Nephron (organoid): ENCODE results near the gene ICE2.

Experiments
- H3K27ac Mint-ChIP-seq, 3 experiments: 2 replicates each; pipeline ENCODE4 v1.8.0; 2020; ENCODE audit warnings: mixed read lengths in 3 of 3, mild to moderate bottlenecking in 2 of 3, moderate library complexity in 1 of 3
- H3K27me3 Mint-ChIP-seq: 2 replicates; pipeline ENCODE4 v1.8.0; 2021; ENCODE audit warnings: low read depth, mild to moderate bottlenecking, moderate library complexity, mixed read lengths
- H3K36me3 Mint-ChIP-seq: 2 replicates; pipeline ENCODE4 v1.8.0; 2020; ENCODE audit warnings: low read depth, mixed read lengths
- H3K4me1 Mint-ChIP-seq: 2 replicates; pipeline ENCODE4 v1.8.0; 2020; ENCODE audit warnings: mixed read lengths
- H3K4me3 Mint-ChIP-seq, 3 experiments: 2 replicates each; pipeline ENCODE4 v1.8.0; 2020; ENCODE audit warnings: mild to moderate bottlenecking in 3 of 3, mixed read lengths in 3 of 3, moderate library complexity in 2 of 3
- H3K9me3 Mint-ChIP-seq: 2 replicates; pipeline ENCODE4 v1.8.0; 2020; ENCODE audit warnings: mixed read lengths
- TF ChIP-seq, protein P1 (sequence below), 3 experiments: fragments of 200-600 bp; sonication (generic); IDR thresholded peaks; one replicate each; pipeline ENCODE4 v1.5.0; 2021; ENCODE audit warnings: antibody characterized with exemption in 3 of 3; ENCODE audit not compliant: unreplicated experiment in 3 of 3

ICE2 gene

DNA sequence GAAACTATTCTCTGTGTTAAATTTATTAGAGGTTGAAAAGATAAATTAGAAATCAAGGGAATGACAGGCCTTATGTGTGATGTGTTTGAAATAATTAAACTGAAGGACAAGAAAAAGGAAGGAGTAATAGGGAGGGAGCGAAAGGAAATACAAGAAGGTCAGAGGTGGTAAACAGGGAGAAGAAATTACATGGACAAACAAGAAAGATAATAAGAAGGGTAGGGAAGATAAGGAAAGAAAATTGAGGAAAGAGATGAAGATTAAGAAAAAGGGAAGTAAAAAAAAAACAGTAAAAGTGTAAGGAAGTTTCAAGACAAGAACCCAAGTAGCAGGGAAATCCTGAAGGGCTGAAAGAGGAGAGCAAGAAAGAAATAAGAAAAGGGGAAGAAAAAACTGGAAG lies 54.9 kb downstream of the ICE2 start:
- TF ChIP-seq, protein P1, sequence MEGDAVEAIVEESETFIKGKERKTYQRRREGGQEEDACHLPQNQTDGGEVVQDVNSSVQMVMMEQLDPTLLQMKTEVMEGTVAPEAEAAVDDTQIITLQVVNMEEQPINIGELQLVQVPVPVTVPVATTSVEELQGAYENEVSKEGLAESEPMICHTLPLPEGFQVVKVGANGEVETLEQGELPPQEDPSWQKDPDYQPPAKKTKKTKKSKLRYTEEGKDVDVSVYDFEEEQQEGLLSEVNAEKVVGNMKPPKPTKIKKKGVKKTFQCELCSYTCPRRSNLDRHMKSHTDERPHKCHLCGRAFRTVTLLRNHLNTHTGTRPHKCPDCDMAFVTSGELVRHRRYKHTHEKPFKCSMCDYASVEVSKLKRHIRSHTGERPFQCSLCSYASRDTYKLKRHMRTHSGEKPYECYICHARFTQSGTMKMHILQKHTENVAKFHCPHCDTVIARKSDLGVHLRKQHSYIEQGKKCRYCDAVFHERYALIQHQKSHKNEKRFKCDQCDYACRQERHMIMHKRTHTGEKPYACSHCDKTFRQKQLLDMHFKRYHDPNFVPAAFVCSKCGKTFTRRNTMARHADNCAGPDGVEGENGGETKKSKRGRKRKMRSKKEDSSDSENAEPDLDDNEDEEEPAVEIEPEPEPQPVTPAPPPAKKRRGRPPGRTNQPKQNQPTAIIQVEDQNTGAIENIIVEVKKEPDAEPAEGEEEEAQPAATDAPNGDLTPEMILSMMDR (IDR thresholded peaks at IDR 0.05; ENCODE audit: unreplicated experiment in 3 of 3): no peak
- Mint-ChIP-seq H3K4me3 (peak overlapping the region in 2 of 3 experiments; percentile 28 to 46), H3K36me3 (peaks cover 20% of the 10 kb centered on the region), H3K27me3 (no peaks in the 10 kb centered on the region), H3K4me1 (peaks cover 48% of the 10 kb centered on the region), H3K9me3 (no peaks in the 10 kb centered on the region), H3K27ac (peak overlapping the region; percentile 81 to 96 (median 96))

DNA sequence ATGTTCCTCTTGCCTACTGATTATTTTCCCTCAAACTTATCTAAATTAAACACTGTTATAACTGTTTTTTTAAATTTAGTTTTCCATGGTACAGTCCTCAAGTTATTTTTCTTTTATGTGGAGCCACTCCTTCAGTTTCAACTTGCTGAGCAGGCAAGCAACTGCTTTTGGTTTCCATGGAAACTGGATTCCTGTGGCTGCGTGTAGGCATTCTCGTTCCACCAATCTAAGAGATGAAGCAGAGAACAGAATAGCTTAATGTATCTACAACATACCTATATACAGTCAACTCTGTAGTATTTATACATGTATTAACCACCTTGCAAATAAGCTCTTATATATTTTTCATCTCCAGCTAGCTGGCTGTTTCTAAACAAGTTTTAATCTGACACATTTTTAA lies 55.4 kb downstream of the ICE2 start:
- peak overlapping the region in 2 of 3 experiments; percentile 2 to 46 for H3K4me3 Mint-ChIP-seq
- TF ChIP-seq, protein P1 (IDR thresholded peaks at IDR 0.05; ENCODE audit: unreplicated experiment in 3 of 3): no peak
- H3K36me3 Mint-ChIP-seq: peaks cover 20% of the 10 kb centered on the region
- peaks cover 48% of the 10 kb centered on the region for H3K4me1 Mint-ChIP-seq
- H3K27me3 Mint-ChIP-seq: no peaks in the 10 kb centered on the region
- H3K27ac Mint-ChIP-seq: peak overlapping the region; percentile 81 to 96 (median 96)
- H3K9me3 Mint-ChIP-seq: no peaks in the 10 kb centered on the region

DNA sequence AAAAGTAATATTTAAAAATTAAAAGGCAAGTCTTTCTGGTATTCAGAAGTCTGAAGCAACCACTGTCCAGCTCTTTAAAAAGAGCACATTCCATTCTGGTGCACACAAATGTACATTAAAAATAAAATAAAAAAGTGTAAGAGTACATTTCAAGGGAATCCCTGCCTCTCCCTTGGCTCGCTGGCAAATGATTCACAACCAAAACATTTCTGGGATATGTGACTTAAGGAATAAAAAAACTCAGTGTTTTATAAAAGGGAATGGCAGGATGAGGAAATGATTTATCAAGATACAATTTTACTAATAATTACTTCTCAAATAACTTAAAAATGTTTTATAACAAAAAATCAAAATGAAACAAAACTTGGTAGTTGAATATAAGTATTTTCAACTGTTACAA lies 57.4 kb downstream of the ICE2 start:
- TF ChIP-seq, protein P1 (IDR thresholded peaks at IDR 0.05; ENCODE audit: unreplicated experiment in 3 of 3): no peak
- peaks cover 15% of the 10 kb centered on the region for H3K36me3 Mint-ChIP-seq
- H3K27ac Mint-ChIP-seq: peak overlapping the region in 1 of 3 experiments; percentile 22
- H3K4me1 Mint-ChIP-seq: peaks cover 47% of the 10 kb centered on the region
- no peaks in the 10 kb centered on the region for H3K27me3 Mint-ChIP-seq
- H3K4me3 Mint-ChIP-seq: no peak overlapping the region
- no peaks in the 10 kb centered on the region for H3K9me3 Mint-ChIP-seq

DNA sequence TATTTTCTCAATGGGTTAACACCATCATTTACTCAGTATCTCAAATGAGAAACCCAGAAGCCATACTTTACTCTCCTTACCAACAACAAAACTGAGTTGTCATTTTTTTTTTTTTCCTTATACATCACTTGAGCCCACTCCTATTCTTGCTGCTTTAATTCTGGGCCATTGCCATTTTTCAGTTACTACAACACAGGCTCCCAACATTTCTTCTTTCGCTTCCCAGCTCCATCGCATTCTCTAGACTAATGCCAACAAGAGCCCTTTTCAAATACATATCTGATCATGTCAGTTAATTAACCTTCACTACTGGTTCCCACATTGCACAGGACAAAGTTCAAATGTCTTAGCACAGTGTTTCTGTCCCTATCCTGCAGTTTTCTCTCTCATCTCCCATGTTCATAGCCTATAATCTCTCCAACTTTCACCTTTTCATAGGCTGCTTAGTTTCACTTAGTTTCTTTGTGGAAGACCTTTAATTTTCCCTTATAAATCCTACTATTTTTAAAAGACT lies 58.7 kb downstream of the ICE2 start:
- TF ChIP-seq, protein P1 (IDR thresholded peaks at IDR 0.05; ENCODE audit: unreplicated experiment in 3 of 3): no peak
- Mint-ChIP-seq H3K4me3 (no peak overlapping the region), H3K9me3 (no peaks in the 10 kb centered on the region), H3K27ac (peak overlapping the region; percentile 16 to 61 (median 57)), H3K27me3 (no peaks in the 10 kb centered on the region), H3K4me1 (peaks cover 42% of the 10 kb centered on the region), H3K36me3 (peaks cover 15% of the 10 kb centered on the region)

DNA sequence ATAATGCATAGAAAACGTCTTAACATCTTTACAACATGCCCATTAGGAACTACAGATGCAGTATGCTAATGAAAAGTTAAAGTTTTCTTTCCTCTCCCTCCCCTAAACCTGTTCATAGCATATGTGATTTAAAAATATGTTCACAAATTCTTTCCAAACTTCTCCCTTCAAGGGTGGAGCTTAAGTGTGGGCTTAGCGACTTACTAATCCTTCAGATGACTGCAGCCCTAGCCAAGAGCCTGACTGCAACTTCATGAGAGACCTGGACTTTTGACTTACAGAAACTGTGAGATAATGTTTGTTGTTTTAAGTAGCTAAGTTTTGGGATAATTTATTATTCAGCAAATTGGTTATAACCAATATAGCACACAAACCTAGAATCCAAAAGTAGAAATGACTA lies 59.2 kb downstream of the ICE2 start:
- peak overlapping the region; percentile 4 to 67 (median 16) for H3K27ac Mint-ChIP-seq
- TF ChIP-seq, protein P1 (IDR thresholded peaks at IDR 0.05; ENCODE audit: unreplicated experiment in 3 of 3): no peak
- H3K4me3 Mint-ChIP-seq: no peak overlapping the region
- no peaks in the 10 kb centered on the region for H3K27me3 Mint-ChIP-seq
- peaks cover 15% of the 10 kb centered on the region for H3K36me3 Mint-ChIP-seq
- H3K4me1 Mint-ChIP-seq: peaks cover 37% of the 10 kb centered on the region
- no peaks in the 10 kb centered on the region for H3K9me3 Mint-ChIP-seq

DNA sequence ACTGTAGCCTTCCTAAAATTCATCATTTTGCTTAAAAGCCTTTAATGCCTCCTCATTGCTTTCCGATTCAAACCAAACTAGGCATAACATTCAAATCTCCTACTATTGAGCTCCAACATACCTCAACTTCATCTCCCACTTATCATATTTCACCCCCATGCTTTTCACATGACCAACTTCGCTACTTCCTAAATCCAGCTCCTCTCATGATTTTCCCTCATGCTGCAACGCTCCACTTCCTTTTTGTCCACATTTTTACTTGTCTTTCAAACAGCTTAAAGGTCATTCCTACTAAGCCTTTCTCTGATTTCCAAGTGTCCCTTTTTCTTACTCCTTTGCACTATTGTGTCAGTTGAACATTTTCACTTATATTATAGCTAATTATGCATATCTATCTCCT lies 60.8 kb downstream of the ICE2 start:
- Mint-ChIP-seq H3K4me1 (peaks cover 36% of the 10 kb centered on the region), H3K27me3 (no peaks in the 10 kb centered on the region), H3K27ac (peak overlapping the region in 1 of 3 experiments; percentile 2), H3K4me3 (no peak overlapping the region), H3K36me3 (peaks cover 12% of the 10 kb centered on the region), H3K9me3 (no peaks in the 10 kb centered on the region)
- TF ChIP-seq, protein P1 (IDR thresholded peaks at IDR 0.05; ENCODE audit: unreplicated experiment in 3 of 3): no peak
